Activated naive CD8-positive, alpha-beta T cell (primary cell): ENCODE results near the gene AP4E1.

Experiments used
- H3K27ac Mint-ChIP-seq: one replicate; pipeline ENCODE4 v1.8.0; 2021; ENCODE audit warnings: mixed read lengths
- H3K27me3 Mint-ChIP-seq: one replicate; pipeline ENCODE4 v1.8.0; 2021; ENCODE audit warnings: mixed read lengths
- H3K36me3 Mint-ChIP-seq: one replicate; pipeline ENCODE4 v1.8.0; 2021; ENCODE audit warnings: mixed read lengths
- H3K4me1 Mint-ChIP-seq: one replicate; pipeline ENCODE4 v1.8.0; 2021; ENCODE audit warnings: low read depth, mixed read lengths
- H3K4me3 Mint-ChIP-seq: one replicate; pipeline ENCODE4 v1.8.0; 2021; ENCODE audit warnings: mild to moderate bottlenecking, mixed read lengths
- H3K9me3 Mint-ChIP-seq: one replicate; pipeline ENCODE4 v1.8.0; 2021; ENCODE audit warnings: low read depth, mixed read lengths

The AP4E1 gene

GRCh38 chr15:51046799-51047449 is 138.4 kb downstream of the AP4E1 start:
- Mint-ChIP-seq H3K4me3 (no peak overlapping the region), H3K27ac (no peak overlapping the region), H3K4me1 (no peaks in the 10 kb centered on the region), H3K9me3 (no peaks in the 10 kb centered on the region), H3K36me3 (peaks cover 4% of the 10 kb centered on the region), H3K27me3 (no peaks in the 10 kb centered on the region)

- no peak overlapping the region for H3K4me3 Mint-ChIP-seq
Observed at GRCh38 chr15:51048308-51048707, 139.8 kb downstream of the AP4E1 start.

GRCh38 chr15:51049081-51049480 is 140.6 kb downstream of the AP4E1 start:
- H3K9me3 Mint-ChIP-seq: no peaks in the 10 kb centered on the region
- no peak overlapping the region for H3K27ac Mint-ChIP-seq
- no peaks in the 10 kb centered on the region for H3K36me3 Mint-ChIP-seq
- no peaks in the 10 kb centered on the region for H3K4me1 Mint-ChIP-seq
- no peaks in the 10 kb centered on the region for H3K27me3 Mint-ChIP-seq
- no peak overlapping the region for H3K4me3 Mint-ChIP-seq

More at GRCh38 chr15:51048308-51048707, 139.8 kb downstream of the AP4E1 start:
- H3K4me1 Mint-ChIP-seq: no peaks in the 10 kb centered on the region
- H3K9me3 Mint-ChIP-seq: no peaks in the 10 kb centered on the region
- no peak overlapping the region for H3K27ac Mint-ChIP-seq
- no peaks in the 10 kb centered on the region for H3K36me3 Mint-ChIP-seq
- no peaks in the 10 kb centered on the region for H3K27me3 Mint-ChIP-seq

- Mint-ChIP-seq H3K4me1 (no peaks in the 10 kb centered on the region), H3K36me3 (no peaks in the 10 kb centered on the region), H3K27me3 (no peaks in the 10 kb centered on the region), H3K9me3 (no peaks in the 10 kb centered on the region), H3K4me3 (no peak overlapping the region), H3K27ac (no peak overlapping the region)
Observed at GRCh38 chr15:51051776-51052175, 143.3 kb downstream of the AP4E1 start.

DNA sequence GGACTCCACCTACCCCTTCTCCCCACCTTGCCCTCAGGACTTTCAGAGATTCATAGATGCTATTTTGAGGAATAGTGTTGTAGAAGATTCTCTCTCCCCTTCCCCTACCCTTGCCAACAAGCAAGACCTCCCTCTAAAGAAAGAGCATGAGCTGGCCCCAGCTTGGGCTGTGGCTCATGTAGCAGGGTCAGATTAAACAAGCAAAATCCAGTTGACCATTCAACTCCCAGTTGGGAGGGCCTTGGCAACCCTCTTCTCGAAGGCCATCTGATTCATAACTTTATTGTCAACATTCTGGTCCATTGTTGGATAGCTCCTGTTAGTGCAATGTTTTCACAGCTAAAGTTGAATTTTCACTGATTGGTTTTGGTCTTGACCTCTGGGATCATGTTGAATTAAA is 145.1 kb downstream of the AP4E1 start:
- no peaks in the 10 kb centered on the region for H3K4me1 Mint-ChIP-seq
- H3K27me3 Mint-ChIP-seq: peaks cover 6% of the 10 kb centered on the region
- H3K27ac Mint-ChIP-seq: no peak overlapping the region
- no peaks in the 10 kb centered on the region for H3K9me3 Mint-ChIP-seq
- no peaks in the 10 kb centered on the region for H3K36me3 Mint-ChIP-seq
- no peak overlapping the region for H3K4me3 Mint-ChIP-seq

- H3K9me3 Mint-ChIP-seq: no peaks in the 10 kb centered on the region
- no peaks in the 10 kb centered on the region for H3K4me1 Mint-ChIP-seq
- H3K27me3 Mint-ChIP-seq: peaks cover 7% of the 10 kb centered on the region
- H3K27ac Mint-ChIP-seq: no peak overlapping the region
- H3K4me3 Mint-ChIP-seq: no peak overlapping the region
- H3K36me3 Mint-ChIP-seq: no peaks in the 10 kb centered on the region
Observed at GRCh38 chr15:51054535-51054934, 146.1 kb downstream of the AP4E1 start.
